CD4-positive, alpha-beta T cell treated with Interleukin-17A for 1 hour (primary cell): ENCODE data around the gene HNRNPAB.

Experiments used
- DNase-seq: peaks from one replicate; pipeline ENCODE4 v3.0.0-alpha.2; 2020

The HNRNPAB gene

GRCh38 chr5:178232124-178232919, 28.0 kb downstream of the HNRNPAB start, which contains the start of gene PHYKPL:
PHYKPL (minus strand) TSS chr5:178232802; CDS start chr5:178232550, 252 bp downstream.
- DNase-seq = peak; percentile 70

GRCh38 chr5:178232920-178233429, 28.6 kb downstream of the HNRNPAB start:
- DNase-seq = no peak

GRCh38 chr5:178234121-178234749, 29.9 kb downstream of the HNRNPAB start:
- no peak for DNase-seq

GRCh38 chr5:178234750-178235587, 30.6 kb downstream of the HNRNPAB start:
- DNase-seq = peak; percentile 77

- no peak for DNase-seq
Observed at GRCh38 chr5:178235588-178235974, 31.2 kb downstream of the HNRNPAB start.

GRCh38 chr5:178236126-178236525, 31.8 kb downstream of the HNRNPAB start:
- DNase-seq = no peak

- DNase-seq = no peak
Observed at GRCh38 chr5:178236679-178237078, 32.3 kb downstream of the HNRNPAB start.

GRCh38 chr5:178237431-178238312, 33.3 kb downstream of the HNRNPAB start:
- no peak for DNase-seq

- DNase-seq = no peak
Observed at GRCh38 chr5:178238313-178238635, 33.9 kb downstream of the HNRNPAB start.

- DNase-seq = peak; percentile 48
Observed at GRCh38 chr5:178238711-178239592, 34.6 kb downstream of the HNRNPAB start.

GRCh38 chr5:178239626-178240301, 35.4 kb downstream of the HNRNPAB start:
- peak; percentile 50 for DNase-seq

- DNase-seq = no peak
Observed at GRCh38 chr5:178240341-178240741, 36.0 kb downstream of the HNRNPAB start.

GRCh38 chr5:178240766-178241165, 36.4 kb downstream of the HNRNPAB start:
- no peak for DNase-seq

GRCh38 chr5:178241231-178241663, 36.9 kb downstream of the HNRNPAB start:
- no peak for DNase-seq

- no peak for DNase-seq
Observed at GRCh38 chr5:178241688-178242231, 37.4 kb downstream of the HNRNPAB start.

- DNase-seq = no peak
Observed at GRCh38 chr5:178242416-178242815, 38.1 kb downstream of the HNRNPAB start.

- no peak for DNase-seq
Observed at GRCh38 chr5:178244576-178244975, 40.2 kb downstream of the HNRNPAB start.

GRCh38 chr5:178245389-178245788, 41.1 kb downstream of the HNRNPAB start:
- DNase-seq = no peak

GRCh38 chr5:178246624-178247279, 42.4 kb downstream of the HNRNPAB start:
- no peak for DNase-seq
